ENCODE data around the gene COLGALT1. TPM values are rescaled to one million over a fixed set of nuclear protein-coding genes. Genes with fewer than 3 reads are reported as not detected.

COLGALT1 gene
- total and polyA plus RNA-seq, 9 of the 15 experiments (the other 6 are each of a cell fraction or from before 2014, with no cell fraction given) = 4.9 to 119 (median 82.6) TPM

- TF ChIP-seq RREB1 (CRISPR knock-in tag; IDR thresholded peaks at IDR 0.05) (no peak), ZNF311 (CRISPR knock-in tag; IDR thresholded peaks at IDR 0.05) (no peak), SIRT6 (IDR thresholded peaks at IDR 0.05; ENCODE audit: low read depth, low read length) (no peak), MCM5 (IDR thresholded peaks at IDR 0.05; ENCODE audit: low read depth) (no peak), ZKSCAN3 (CRISPR knock-in tag; IDR thresholded peaks at IDR 0.05) (no peak), BCLAF1 (IDR thresholded peaks at IDR 0.05; ENCODE audit: borderline replicate concordance in 1 of 2, control insufficient read depth in 1 of 2, low read depth in 2 of 2, low read length in 1 of 2) (no peak), HNRNPL (IDR thresholded peaks at IDR 0.05; ENCODE audit: low read depth, low read length) (0 out of 2 replicates have a peak, but pooled peaks have one; percentile 55), SP2 (IDR thresholded peaks at IDR 0.05; ENCODE audit: extremely low read depth, low read depth, low read length, poor library complexity, severe bottlenecking) (no peak), ZNF75A (CRISPR knock-in tag; IDR thresholded peaks at IDR 0.05) (no peak), TSC22D4 (tag; IDR thresholded peaks at IDR 0.05) (no peak), SMARCA4 (IDR thresholded peaks at IDR 0.05) (no peak), SAFB (IDR thresholded peaks at IDR 0.05; ENCODE audit: borderline replicate concordance, low read depth, low read length) (peak; percentile 83; the same call in 1 of the 2 replicates), EGR1 (conservative IDR thresholded peaks at IDR 0.05) (peak; percentile 98), ZKSCAN1 (IDR thresholded peaks at IDR 0.05; ENCODE audit: low read depth, low read length) (no peak), ZNF12 (CRISPR knock-in tag; IDR thresholded peaks at IDR 0.05) (peak; percentile 84), HLTF (IDR thresholded peaks at IDR 0.05) (no peak; the same call in 1 of the 2 replicates)
Observed at GRCh38 chr19:17605761-17606589, 50.5 kb downstream of the COLGALT1 start (continued).

Data from K562 (cell line).